ENCODE data around the gene FKBP10. TPM values are rescaled to one million over a fixed set of nuclear protein-coding genes. Genes with fewer than 3 reads are reported as not detected.

The FKBP10 gene
- total and polyA plus RNA-seq, 9 of the 15 experiments (the other 6 are each of a cell fraction or from before 2014, with no cell fraction given), result 0.03 to 3.0 (median 1.4) TPM; not detected in 1

DNA sequence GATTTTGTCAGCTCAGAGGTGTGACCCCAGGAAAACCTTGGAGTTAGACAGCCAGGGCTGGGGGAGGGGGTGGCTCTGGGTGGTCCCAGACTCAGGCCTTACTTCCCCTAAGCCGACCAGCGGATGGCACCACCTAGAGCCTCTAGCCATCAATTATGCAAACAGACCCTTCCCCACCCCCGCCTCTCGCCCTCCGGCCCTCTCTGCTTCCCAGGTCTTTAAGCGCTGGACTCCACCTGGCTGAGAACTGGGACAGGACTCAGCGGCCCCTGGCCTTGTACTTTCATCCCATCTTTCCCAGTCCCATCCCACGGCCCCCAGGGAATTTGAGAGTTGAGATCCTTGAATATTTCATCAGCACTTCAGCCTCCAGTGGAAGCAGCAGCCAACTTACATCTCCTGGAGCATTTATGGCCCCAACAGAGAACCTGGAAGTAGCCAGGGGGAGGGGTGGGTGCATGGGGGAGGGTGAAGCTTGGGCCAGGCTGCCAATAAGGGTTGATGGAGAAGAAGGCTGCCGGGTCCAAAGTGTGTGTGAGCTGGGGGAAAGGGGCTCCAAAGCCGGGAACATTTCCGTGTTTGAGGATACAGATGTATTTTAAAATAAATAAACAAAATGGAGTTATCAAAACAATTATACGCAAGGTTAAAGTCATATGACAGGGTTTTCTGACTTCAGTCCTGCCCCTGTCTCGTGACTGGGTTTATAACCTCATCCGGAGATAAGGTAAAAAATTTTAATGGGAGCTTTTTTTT lies 18.8 kb upstream of the FKBP10 start (continued):
- TF ChIP-seq KAT7 (CRISPR knock-in tag; IDR thresholded peaks at IDR 0.05; ENCODE audit: borderline replicate concordance), result no peak
- no peak for TF ChIP-seq CBFB (CRISPR knock-in tag; IDR thresholded peaks at IDR 0.05)
- no peak for TF ChIP-seq ZKSCAN3 (CRISPR knock-in tag; IDR thresholded peaks at IDR 0.05)
- no peak for TF ChIP-seq FIP1L1 (IDR thresholded peaks at IDR 0.05; ENCODE audit: low read depth, low read length, poor library complexity, severe bottlenecking)
- TF ChIP-seq, protein P1, sequence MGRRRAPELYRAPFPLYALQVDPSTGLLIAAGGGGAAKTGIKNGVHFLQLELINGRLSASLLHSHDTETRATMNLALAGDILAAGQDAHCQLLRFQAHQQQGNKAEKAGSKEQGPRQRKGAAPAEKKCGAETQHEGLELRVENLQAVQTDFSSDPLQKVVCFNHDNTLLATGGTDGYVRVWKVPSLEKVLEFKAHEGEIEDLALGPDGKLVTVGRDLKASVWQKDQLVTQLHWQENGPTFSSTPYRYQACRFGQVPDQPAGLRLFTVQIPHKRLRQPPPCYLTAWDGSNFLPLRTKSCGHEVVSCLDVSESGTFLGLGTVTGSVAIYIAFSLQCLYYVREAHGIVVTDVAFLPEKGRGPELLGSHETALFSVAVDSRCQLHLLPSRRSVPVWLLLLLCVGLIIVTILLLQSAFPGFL (CRISPR knock-in tag; IDR thresholded peaks at IDR 0.05), result no peak
- TF ChIP-seq, protein P2, sequence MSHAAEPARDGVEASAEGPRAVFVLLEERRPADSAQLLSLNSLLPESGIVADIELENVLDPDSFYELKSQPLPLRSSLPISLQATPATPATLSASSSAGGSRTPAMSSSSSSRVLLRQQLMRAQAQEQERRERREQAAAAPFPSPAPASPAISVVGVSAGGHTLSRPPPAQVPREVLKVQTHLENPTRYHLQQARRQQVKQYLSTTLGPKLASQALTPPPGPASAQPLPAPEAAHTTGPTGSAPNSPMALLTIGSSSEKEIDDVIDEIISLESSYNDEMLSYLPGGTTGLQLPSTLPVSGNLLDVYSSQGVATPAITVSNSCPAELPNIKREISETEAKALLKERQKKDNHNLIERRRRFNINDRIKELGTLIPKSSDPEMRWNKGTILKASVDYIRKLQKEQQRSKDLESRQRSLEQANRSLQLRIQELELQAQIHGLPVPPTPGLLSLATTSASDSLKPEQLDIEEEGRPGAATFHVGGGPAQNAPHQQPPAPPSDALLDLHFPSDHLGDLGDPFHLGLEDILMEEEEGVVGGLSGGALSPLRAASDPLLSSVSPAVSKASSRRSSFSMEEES (CRISPR knock-in tag; IDR thresholded peaks at IDR 0.05), result peak; percentile 50; the same call in 1 of the 2 replicates
- TF ChIP-seq RBM39 (optimal IDR thresholded peaks at IDR 0.05; ENCODE audit: low read depth, low read length), result no peak
- no peak for TF ChIP-seq SMARCB1 (IDR thresholded peaks at IDR 0.05; ENCODE audit: insufficient read length, low read depth)
- TF ChIP-seq RFX1 (IDR thresholded peaks at IDR 0.05), result no peak
- no peak for TF ChIP-seq NR2C2 (CRISPR knock-in tag; IDR thresholded peaks at IDR 0.05)
- TF ChIP-seq NR2C2 (tag; IDR thresholded peaks at IDR 0.05), result peak; percentile 66
- no peak for TF ChIP-seq ARNT (IDR thresholded peaks at IDR 0.05)
- TF ChIP-seq, protein P3, sequence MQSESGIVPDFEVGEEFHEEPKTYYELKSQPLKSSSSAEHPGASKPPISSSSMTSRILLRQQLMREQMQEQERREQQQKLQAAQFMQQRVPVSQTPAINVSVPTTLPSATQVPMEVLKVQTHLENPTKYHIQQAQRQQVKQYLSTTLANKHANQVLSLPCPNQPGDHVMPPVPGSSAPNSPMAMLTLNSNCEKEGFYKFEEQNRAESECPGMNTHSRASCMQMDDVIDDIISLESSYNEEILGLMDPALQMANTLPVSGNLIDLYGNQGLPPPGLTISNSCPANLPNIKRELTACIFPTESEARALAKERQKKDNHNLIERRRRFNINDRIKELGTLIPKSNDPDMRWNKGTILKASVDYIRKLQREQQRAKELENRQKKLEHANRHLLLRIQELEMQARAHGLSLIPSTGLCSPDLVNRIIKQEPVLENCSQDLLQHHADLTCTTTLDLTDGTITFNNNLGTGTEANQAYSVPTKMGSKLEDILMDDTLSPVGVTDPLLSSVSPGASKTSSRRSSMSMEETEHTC (IDR thresholded peaks at IDR 0.05), result 0 out of 2 replicates have a peak, but pooled peaks have one; percentile 19
- TF ChIP-seq, protein P4, sequence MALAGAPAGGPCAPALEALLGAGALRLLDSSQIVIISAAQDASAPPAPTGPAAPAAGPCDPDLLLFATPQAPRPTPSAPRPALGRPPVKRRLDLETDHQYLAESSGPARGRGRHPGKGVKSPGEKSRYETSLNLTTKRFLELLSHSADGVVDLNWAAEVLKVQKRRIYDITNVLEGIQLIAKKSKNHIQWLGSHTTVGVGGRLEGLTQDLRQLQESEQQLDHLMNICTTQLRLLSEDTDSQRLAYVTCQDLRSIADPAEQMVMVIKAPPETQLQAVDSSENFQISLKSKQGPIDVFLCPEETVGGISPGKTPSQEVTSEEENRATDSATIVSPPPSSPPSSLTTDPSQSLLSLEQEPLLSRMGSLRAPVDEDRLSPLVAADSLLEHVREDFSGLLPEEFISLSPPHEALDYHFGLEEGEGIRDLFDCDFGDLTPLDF (CRISPR knock-in tag; IDR thresholded peaks at IDR 0.05), result no peak
- TF ChIP-seq ESRRB (CRISPR knock-in tag; IDR thresholded peaks at IDR 0.05; ENCODE audit: borderline replicate concordance), result no peak
- TF ChIP-seq RAD51 (IDR thresholded peaks at IDR 0.05; ENCODE audit: borderline replicate concordance, low read depth), result peak; percentile 72; the same call in 1 of the 2 replicates
- TF ChIP-seq SRF (CRISPR knock-in tag; IDR thresholded peaks at IDR 0.05), result no peak

Measured in K562 (cell line).